Measurements from ENCODE around the gene RBM33. TPM values are rescaled to one million over a fixed set of nuclear protein-coding genes. Genes with fewer than 3 reads are reported as not detected.

The RBM33 gene
- polyA plus RNA-seq, 2 of the 4 experiments (the other 2 are of a cell fraction): 21.7 to 21.9 TPM

- TF ChIP-seq PBX3 (IDR thresholded peaks at IDR 0.05) (no peak), HOXB13 (CRISPR knock-in tag; IDR thresholded peaks at IDR 0.05; ENCODE audit: low read depth) (no peak)
These were observed 3.3 kb downstream of the RBM33 start (continued) for GRCh38 chr7:155647734-155648133.

GRCh38 chr7:155648752-155649339 is 4.4 kb downstream of the RBM33 start:
- H3K27ac ChIP-seq: no peak overlapping the region
- FAIRE-seq (no peak), ATAC-seq (no peak), DNase-seq (ENCODE audit: low read depth in 1 of 2, low spot score in 1 of 2) (no peak)
- peaks cover 33% of the 10 kb centered on the region for H3K9me3 ChIP-seq
- TF ChIP-seq ELK1 (IDR thresholded peaks at IDR 0.05; ENCODE audit: low read depth, low read length) (no peak), E2F6 (IDR thresholded peaks at IDR 0.05; ENCODE audit: borderline replicate concordance, low read depth) (no peak), HOXA7 (CRISPR knock-in tag; IDR thresholded peaks at IDR 0.05) (no peak), ZNF302 (CRISPR knock-in tag; IDR thresholded peaks at IDR 0.05) (no peak), PHF8 (IDR thresholded peaks at IDR 0.05; ENCODE audit: borderline replicate concordance, low read depth) (no peak), KDM5A (IDR thresholded peaks at IDR 0.05) (no peak), JUN (IDR thresholded peaks at IDR 0.05) (no peak), RFX5 (IDR thresholded peaks at IDR 0.05) (no peak), PBX3 (IDR thresholded peaks at IDR 0.05) (no peak), MYC (IDR thresholded peaks at IDR 0.05; ENCODE audit: borderline replicate concordance, low read length) (no peak), REST (IDR thresholded peaks at IDR 0.05) (no peak), FOSL2 (IDR thresholded peaks at IDR 0.05) (no peak), FOSL2 (CRISPR knock-in tag; IDR thresholded peaks at IDR 0.05) (no peak), HOXB5 (CRISPR knock-in tag; IDR thresholded peaks at IDR 0.05) (no peak), NPAS2 (CRISPR knock-in tag; IDR thresholded peaks at IDR 0.05; ENCODE audit: borderline replicate concordance) (no peak), HES2 (IDR thresholded peaks at IDR 0.05) (no peak), FOXS1 (CRISPR knock-in tag; IDR thresholded peaks at IDR 0.05) (no peak), ESRRA (IDR thresholded peaks at IDR 0.05; ENCODE audit: borderline replicate concordance, low read length) (no peak), CBX2 (IDR thresholded peaks at IDR 0.05; ENCODE audit: borderline replicate concordance, low read depth) (no peak)
- H3K4me3 ChIP-seq: no peak overlapping the region
- 76% methylated on average over 3 of the region's 3 CpGs for WGBS (ENCODE audit: missing lambda C conversion rate)
- POLR2A ChIA-PET: no interaction called here
- CTCF ChIA-PET: interaction anchor here (1.0 kb wide), 1 partner anchor 50 kb away, joined by 3 read pairs; no protein-coding TSS in a partner anchor
- no peak overlapping the region for H3K4me2 ChIP-seq
- H3K4me1 ChIP-seq: peaks cover 34% of the 10 kb centered on the region

Measured in A549 (cell line).